NB4 (cell line): ENCODE measurements around the gene TAF4.

Experiments
- CTCF ChIP-seq: IDR thresholded peaks from one replicate; pipeline ENCODE4 v1.5.1; 2012; ENCODE audit warnings: low read depth, low read length
- MAX ChIP-seq: IDR thresholded peaks from 2 replicates; pipeline ENCODE4 v1.6.1; 2011; ENCODE audit warnings: low read depth, low read length
- MYC ChIP-seq: IDR thresholded peaks from 2 replicates; pipeline ENCODE4 v1.6.1; 2011; ENCODE audit warnings: low read depth, low read length
- POLR2A ChIP-seq: IDR thresholded peaks from 2 replicates; pipeline ENCODE4 v1.6.1; 2011; ENCODE audit warnings: mild to moderate bottlenecking; ENCODE audit not compliant: insufficient read length; ENCODE audit errors: extremely low read depth

GRCh38 chr20:62010551-62011402, 54.9 kb downstream of the TAF4 start:
- TF ChIP-seq MAX (peak; percentile 77), POLR2A (no peak), CTCF (peak; percentile 16), MYC (peak; percentile 57; the same call in 1 of the 2 replicates)
